ENCODE data around the gene LARGE1. TPM values are rescaled to one million over a fixed set of nuclear protein-coding genes. Genes with fewer than 3 reads are reported as not detected.
A peak's percentile ranks its signal among the peaks of the same experiment; 100 is the strongest.

LARGE1 gene
- total RNA-seq, 1 donor: 13.4 TPM

GRCh38 chr22:33787645-33788456, 132.4 kb downstream of the LARGE1 start:
- DNase-seq (ENCODE audit: low read depth): no peak
- H3K4me3 ChIP-seq (ENCODE audit: low read depth, low read length): no peak overlapping the region

DNA sequence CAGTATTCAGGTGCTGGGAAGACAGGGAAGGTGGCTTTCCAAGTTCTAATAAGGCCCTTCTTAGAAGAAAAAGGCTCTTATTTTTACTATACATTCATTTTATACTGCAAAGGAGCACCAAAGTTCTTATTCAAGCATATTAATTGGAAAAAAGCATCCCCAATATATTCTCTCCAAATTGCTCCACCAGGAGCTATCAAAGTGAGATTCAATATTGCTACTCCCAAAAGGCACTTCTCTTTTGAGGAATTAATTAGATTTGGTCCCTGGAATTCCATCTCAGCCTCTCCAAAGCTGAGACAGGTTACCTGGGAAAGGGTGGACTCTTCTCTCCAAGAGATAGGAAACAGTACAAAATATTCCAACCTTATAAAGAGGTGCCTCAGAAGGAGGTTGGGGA, 134.1 kb downstream of the LARGE1 start:
- DNase-seq (ENCODE audit: low read depth): no peak
- TF ChIP-seq, protein P1, sequence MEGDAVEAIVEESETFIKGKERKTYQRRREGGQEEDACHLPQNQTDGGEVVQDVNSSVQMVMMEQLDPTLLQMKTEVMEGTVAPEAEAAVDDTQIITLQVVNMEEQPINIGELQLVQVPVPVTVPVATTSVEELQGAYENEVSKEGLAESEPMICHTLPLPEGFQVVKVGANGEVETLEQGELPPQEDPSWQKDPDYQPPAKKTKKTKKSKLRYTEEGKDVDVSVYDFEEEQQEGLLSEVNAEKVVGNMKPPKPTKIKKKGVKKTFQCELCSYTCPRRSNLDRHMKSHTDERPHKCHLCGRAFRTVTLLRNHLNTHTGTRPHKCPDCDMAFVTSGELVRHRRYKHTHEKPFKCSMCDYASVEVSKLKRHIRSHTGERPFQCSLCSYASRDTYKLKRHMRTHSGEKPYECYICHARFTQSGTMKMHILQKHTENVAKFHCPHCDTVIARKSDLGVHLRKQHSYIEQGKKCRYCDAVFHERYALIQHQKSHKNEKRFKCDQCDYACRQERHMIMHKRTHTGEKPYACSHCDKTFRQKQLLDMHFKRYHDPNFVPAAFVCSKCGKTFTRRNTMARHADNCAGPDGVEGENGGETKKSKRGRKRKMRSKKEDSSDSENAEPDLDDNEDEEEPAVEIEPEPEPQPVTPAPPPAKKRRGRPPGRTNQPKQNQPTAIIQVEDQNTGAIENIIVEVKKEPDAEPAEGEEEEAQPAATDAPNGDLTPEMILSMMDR (IDR thresholded peaks at IDR 0.05; ENCODE audit: insufficient read depth, low read depth, low read length): no peak
- no peak overlapping the region for H3K4me3 ChIP-seq (ENCODE audit: low read depth, low read length)

More at GRCh38 chr22:33787645-33788456, 132.4 kb downstream of the LARGE1 start:
- TF ChIP-seq, protein P1 (IDR thresholded peaks at IDR 0.05; ENCODE audit: insufficient read depth, low read depth, low read length): no peak

- H3K4me3 ChIP-seq (ENCODE audit: low read depth, low read length): no peak overlapping the region
- TF ChIP-seq, protein P1 (IDR thresholded peaks at IDR 0.05; ENCODE audit: insufficient read depth, low read depth, low read length): no peak
- DNase-seq (ENCODE audit: low read depth): peak; percentile 84
These were observed 134.8 kb downstream of the LARGE1 start for GRCh38 chr22:33785283-33785968.

GRCh38 chr22:33781411-33781810, 138.9 kb downstream of the LARGE1 start:
- no peak overlapping the region for H3K4me3 ChIP-seq (ENCODE audit: low read depth, low read length)
- TF ChIP-seq, protein P1 (IDR thresholded peaks at IDR 0.05; ENCODE audit: insufficient read depth, low read depth, low read length): no peak
- peak; percentile 23 for DNase-seq (ENCODE audit: low read depth)

DNA sequence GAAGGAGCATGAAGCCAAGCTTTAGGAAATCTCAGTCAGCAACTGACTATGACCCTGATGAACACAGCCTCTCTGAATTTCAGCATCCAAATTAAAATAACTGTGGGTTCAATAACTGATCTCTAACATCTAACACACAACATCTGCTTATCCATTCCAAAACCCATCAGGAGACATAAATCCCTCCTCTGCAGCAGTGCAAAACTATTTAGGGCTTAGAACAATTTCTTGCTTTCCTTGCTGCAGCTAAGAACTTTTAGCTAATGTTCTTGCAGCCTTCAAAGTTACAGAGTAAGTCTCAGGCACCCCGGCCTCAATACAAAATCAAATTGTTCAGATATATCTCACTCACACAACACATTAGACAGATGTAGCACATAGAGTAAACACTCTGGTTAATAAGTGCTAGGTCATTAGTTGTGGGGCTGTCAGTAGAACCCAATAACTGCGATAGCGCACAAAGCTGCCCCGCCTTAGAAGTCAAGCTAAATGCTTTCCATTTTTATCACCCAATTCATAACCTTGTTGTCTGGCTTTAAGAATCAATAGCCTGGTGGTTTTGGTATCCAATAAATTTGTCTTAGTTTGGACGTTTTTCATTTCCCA, 139.6 kb downstream of the LARGE1 start:
- TF ChIP-seq, protein P1 (IDR thresholded peaks at IDR 0.05; ENCODE audit: insufficient read depth, low read depth, low read length): no peak
- DNase-seq (ENCODE audit: low read depth): no peak
- H3K4me3 ChIP-seq (ENCODE audit: low read depth, low read length): no peak overlapping the region

- H3K4me3 ChIP-seq (ENCODE audit: low read depth, low read length): no peak overlapping the region
- TF ChIP-seq, protein P1 (IDR thresholded peaks at IDR 0.05; ENCODE audit: insufficient read depth, low read depth, low read length): no peak
- no peak for DNase-seq (ENCODE audit: low read depth)
These were observed 141.0 kb downstream of the LARGE1 start for GRCh38 chr22:33779243-33779642.
